ENCODE measurements around the gene EVL. TPM values are rescaled to one million over a fixed set of nuclear protein-coding genes. Genes with fewer than 3 reads are reported as not detected.

Gene EVL
- total and polyA plus RNA-seq, 10 of the 15 experiments (the other 5 are each of a cell fraction or from before 2014, with no cell fraction given), result 11.9 to 341 (median 89.8) TPM

GRCh38 chr14:100191584-100192249 is 126.5 kb downstream of the EVL start:
- H3K4me2 ChIP-seq (ENCODE audit: control insufficient read depth, insufficient read depth), result peak overlapping the region; percentile 88; the same call in 1 of the 2 replicates
- no peaks in the 10 kb centered on the region for H3K79me2 ChIP-seq (ENCODE audit: control insufficient read depth, insufficient read depth, low read length)
- ChIA-PET CTCF (interaction anchor here (1.0 to 4.4 kb wide), 10 partner anchors 13 to 209 kb away, joined by 3 to 65 read pairs (median 12); no protein-coding TSS in a partner anchor), SMC1A (ENCODE audit: uncharacterized antibody, unreplicated experiment) (interaction anchor here (0.9 to 3.1 kb wide), 6 partner anchors 13 to 208 kb away, joined by 3 to 21 read pairs (median 6); no protein-coding TSS in a partner anchor), RAD21 (ENCODE audit: unreplicated experiment) (interaction anchor here (1.5 to 1.8 kb wide), 3 partner anchors 30 to 120 kb away, joined by 3 to 13 read pairs (median 12); no protein-coding TSS in a partner anchor), POLR2A (interaction anchor here (1.0 to 1.2 kb wide), 2 partner anchors 55 to 123 kb away, joined by 4 read pairs; no protein-coding TSS in a partner anchor)
- TF ChIP-seq, protein P1, sequence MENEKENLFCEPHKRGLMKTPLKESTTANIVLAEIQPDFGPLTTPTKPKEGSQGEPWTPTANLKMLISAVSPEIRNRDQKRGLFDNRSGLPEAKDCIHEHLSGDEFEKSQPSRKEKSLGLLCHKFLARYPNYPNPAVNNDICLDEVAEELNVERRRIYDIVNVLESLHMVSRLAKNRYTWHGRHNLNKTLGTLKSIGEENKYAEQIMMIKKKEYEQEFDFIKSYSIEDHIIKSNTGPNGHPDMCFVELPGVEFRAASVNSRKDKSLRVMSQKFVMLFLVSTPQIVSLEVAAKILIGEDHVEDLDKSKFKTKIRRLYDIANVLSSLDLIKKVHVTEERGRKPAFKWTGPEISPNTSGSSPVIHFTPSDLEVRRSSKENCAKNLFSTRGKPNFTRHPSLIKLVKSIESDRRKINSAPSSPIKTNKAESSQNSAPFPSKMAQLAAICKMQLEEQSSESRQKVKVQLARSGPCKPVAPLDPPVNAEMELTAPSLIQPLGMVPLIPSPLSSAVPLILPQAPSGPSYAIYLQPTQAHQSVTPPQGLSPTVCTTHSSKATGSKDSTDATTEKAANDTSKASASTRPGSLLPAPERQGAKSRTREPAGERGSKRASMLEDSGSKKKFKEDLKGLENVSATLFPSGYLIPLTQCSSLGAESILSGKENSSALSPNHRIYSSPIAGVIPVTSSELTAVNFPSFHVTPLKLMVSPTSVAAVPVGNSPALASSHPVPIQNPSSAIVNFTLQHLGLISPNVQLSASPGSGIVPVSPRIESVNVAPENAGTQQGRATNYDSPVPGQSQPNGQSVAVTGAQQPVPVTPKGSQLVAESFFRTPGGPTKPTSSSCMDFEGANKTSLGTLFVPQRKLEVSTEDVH (IDR thresholded peaks at IDR 0.05; ENCODE audit: low read depth, partially characterized antibody), result no peak
- TF ChIP-seq CEBPZ (IDR thresholded peaks at IDR 0.05; ENCODE audit: low read depth, low read length) (no peak), PAX8 (IDR thresholded peaks at IDR 0.05) (no peak), SUZ12 (IDR thresholded peaks at IDR 0.05; ENCODE audit: unreplicated experiment) (no peak), FOXK2 (IDR thresholded peaks at IDR 0.05) (no peak), CREB1 (IDR thresholded peaks at IDR 0.05; ENCODE audit: low read depth) (no peak), CHD4 (IDR thresholded peaks at IDR 0.05) (no peak)
- TF ChIP-seq, protein P2, sequence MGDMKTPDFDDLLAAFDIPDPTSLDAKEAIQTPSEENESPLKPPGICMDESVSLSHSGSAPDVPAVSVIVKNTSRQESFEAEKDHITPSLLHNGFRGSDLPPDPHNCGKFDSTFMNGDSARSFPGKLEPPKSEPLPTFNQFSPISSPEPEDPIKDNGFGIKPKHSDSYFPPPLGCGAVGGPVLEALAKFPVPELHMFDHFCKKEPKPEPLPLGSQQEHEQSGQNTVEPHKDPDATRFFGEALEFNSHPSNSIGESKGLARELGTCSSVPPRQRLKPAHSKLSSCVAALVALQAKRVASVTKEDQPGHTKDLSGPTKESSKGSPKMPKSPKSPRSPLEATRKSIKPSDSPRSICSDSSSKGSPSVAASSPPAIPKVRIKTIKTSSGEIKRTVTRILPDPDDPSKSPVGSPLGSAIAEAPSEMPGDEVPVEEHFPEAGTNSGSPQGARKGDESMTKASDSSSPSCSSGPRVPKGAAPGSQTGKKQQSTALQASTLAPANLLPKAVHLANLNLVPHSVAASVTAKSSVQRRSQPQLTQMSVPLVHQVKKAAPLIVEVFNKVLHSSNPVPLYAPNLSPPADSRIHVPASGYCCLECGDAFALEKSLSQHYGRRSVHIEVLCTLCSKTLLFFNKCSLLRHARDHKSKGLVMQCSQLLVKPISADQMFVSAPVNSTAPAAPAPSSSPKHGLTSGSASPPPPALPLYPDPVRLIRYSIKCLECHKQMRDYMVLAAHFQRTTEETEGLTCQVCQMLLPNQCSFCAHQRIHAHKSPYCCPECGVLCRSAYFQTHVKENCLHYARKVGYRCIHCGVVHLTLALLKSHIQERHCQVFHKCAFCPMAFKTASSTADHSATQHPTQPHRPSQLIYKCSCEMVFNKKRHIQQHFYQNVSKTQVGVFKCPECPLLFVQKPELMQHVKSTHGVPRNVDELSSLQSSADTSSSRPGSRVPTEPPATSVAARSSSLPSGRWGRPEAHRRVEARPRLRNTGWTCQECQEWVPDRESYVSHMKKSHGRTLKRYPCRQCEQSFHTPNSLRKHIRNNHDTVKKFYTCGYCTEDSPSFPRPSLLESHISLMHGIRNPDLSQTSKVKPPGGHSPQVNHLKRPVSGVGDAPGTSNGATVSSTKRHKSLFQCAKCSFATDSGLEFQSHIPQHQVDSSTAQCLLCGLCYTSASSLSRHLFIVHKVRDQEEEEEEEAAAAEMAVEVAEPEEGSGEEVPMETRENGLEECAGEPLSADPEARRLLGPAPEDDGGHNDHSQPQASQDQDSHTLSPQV (IDR thresholded peaks at IDR 0.05), result no peak
- TF ChIP-seq, protein P3, sequence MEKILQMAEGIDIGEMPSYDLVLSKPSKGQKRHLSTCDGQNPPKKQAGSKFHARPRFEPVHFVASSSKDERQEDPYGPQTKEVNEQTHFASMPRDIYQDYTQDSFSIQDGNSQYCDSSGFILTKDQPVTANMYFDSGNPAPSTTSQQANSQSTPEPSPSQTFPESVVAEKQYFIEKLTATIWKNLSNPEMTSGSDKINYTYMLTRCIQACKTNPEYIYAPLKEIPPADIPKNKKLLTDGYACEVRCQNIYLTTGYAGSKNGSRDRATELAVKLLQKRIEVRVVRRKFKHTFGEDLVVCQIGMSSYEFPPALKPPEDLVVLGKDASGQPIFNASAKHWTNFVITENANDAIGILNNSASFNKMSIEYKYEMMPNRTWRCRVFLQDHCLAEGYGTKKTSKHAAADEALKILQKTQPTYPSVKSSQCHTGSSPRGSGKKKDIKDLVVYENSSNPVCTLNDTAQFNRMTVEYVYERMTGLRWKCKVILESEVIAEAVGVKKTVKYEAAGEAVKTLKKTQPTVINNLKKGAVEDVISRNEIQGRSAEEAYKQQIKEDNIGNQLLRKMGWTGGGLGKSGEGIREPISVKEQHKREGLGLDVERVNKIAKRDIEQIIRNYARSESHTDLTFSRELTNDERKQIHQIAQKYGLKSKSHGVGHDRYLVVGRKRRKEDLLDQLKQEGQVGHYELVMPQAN (conservative IDR thresholded peaks at IDR 0.05), result no peak
- 95% methylated on average over 11 of the region's 14 CpGs for WGBS (ENCODE audit: insufficient coverage, insufficient replicate concordance, low lambda C conversion rate, missing lambda C conversion rate)
- no peaks in the 10 kb centered on the region for H3K27me3 ChIP-seq (replicated peaks in 1 of 2; ENCODE audit: control insufficient read depth in 2 of 2, insufficient read depth in 2 of 2, low read length in 1 of 2)
- no peak for ATAC-seq
- no peak for FAIRE-seq
- intact Hi-C loops (cut with micrococcal nuclease; ENCODE audit: unreplicated experiment), result loop anchor here (2.0 to 5.0 kb wide), 4 partner anchors 49 to 209 kb away; no protein-coding TSS in a partner anchor
- H3K4me3 ChIP-seq, result no peak overlapping the region
- no peaks in the 10 kb centered on the region for H3K9me3 ChIP-seq (replicated peaks; ENCODE audit: control insufficient read depth, insufficient read depth, low read length)
- no peaks in the 10 kb centered on the region for H3K36me3 ChIP-seq (ENCODE audit: control insufficient read depth in 2 of 2, insufficient read depth in 2 of 2, low read length in 1 of 2)
- no peak overlapping the region for H3K27ac ChIP-seq (ENCODE audit: control insufficient read depth, insufficient read depth)
- DNase-seq (ENCODE audit: low read depth, low spot score), result no peak
- peak overlapping the region; percentile 90; the same call in 1 of the 2 replicates for H2AFZ ChIP-seq (ENCODE audit: control insufficient read depth, low read depth, low read length)
- in situ Hi-C loops (cut with MboI), result no loop called here
- H3K4me1 ChIP-seq (ENCODE audit: control insufficient read depth, insufficient read depth, low read length), result peaks cover 11% of the 10 kb centered on the region
- no peaks in the 10 kb centered on the region for H4K20me1 ChIP-seq (ENCODE audit: control insufficient read depth, insufficient read depth)
- no peak overlapping the region; the same call in 1 of the 2 replicates for H3K9ac ChIP-seq (ENCODE audit: control insufficient read depth, insufficient read depth, low read length)
- BruUV-seq (replicated peaks), result no TSS peak

Data from GM12878 (cell line).